WTC11 (cell line): ENCODE data around the gene RRN3.

ENCODE experiments used
- ELF4 ChIP-seq: sonication (generic); formaldehyde crosslinking; IDR thresholded peaks from 2 replicates; pipeline ENCODE4 v1.8.1; 2022; ENCODE audit warnings: low read depth, mild to moderate bottlenecking, moderate library complexity, missing genetic modification reagents
- IRF1 ChIP-seq: sonication (generic); formaldehyde crosslinking; IDR thresholded peaks from 2 replicates; pipeline ENCODE4 v1.8.0; 2023; ENCODE audit warnings: missing genetic modification reagents
- IRF2 ChIP-seq: sonication (generic); formaldehyde crosslinking; IDR thresholded peaks from 2 replicates; pipeline ENCODE4 v1.8.0; 2022; ENCODE audit warnings: low read depth, missing genetic modification reagents, borderline replicate concordance
- MAX ChIP-seq: sonication (generic); formaldehyde crosslinking; IDR thresholded peaks from 2 replicates; pipeline ENCODE4 v1.8.0; 2022; ENCODE audit warnings: mild to moderate bottlenecking, missing genetic modification reagents
- NFE2L1 ChIP-seq: sonication (generic); formaldehyde crosslinking; IDR thresholded peaks from 2 replicates; pipeline ENCODE4 v1.8.1; 2023; ENCODE audit warnings: missing genetic modification reagents
- SMAD4 ChIP-seq: sonication (generic); formaldehyde crosslinking; IDR thresholded peaks from 2 replicates; pipeline ENCODE4 v1.8.0; 2022; ENCODE audit warnings: mild to moderate bottlenecking, missing genetic modification reagents
- SP1 ChIP-seq: sonication (generic); formaldehyde crosslinking; conservative IDR thresholded peaks from 2 replicates; pipeline ENCODE4 v1.8.1; 2022; ENCODE audit warnings: missing genetic modification reagents
- TEAD1 ChIP-seq: sonication (generic); formaldehyde crosslinking; IDR thresholded peaks from 2 replicates; pipeline ENCODE4 v1.8.0; 2022; ENCODE audit warnings: mild to moderate bottlenecking, missing genetic modification reagents
- ZNF138 ChIP-seq: sonication (generic); formaldehyde crosslinking; conservative IDR thresholded peaks from 2 replicates; pipeline ENCODE4 v1.8.1; 2022; ENCODE audit warnings: mild to moderate bottlenecking, moderate library complexity, missing genetic modification reagents
- TF ChIP-seq, protein P1 (sequence below): sonication (generic); formaldehyde crosslinking; IDR thresholded peaks from 2 replicates; pipeline ENCODE4 v1.8.1; 2023; ENCODE audit warnings: mild to moderate bottlenecking, missing genetic modification reagents, borderline replicate concordance
- TF ChIP-seq, protein P2 (sequence below): fragments of 200-600 bp; IDR thresholded peaks from 2 replicates; pipeline ENCODE4 v1.8.0; 2022; ENCODE audit warnings: antibody characterized with exemption
- TF ChIP-seq, protein P3 (sequence below): sonication (generic); formaldehyde crosslinking; conservative IDR thresholded peaks from 2 replicates; pipeline ENCODE4 v1.8.1; 2022; ENCODE audit warnings: mild to moderate bottlenecking, missing genetic modification reagents
- TF ChIP-seq, protein P4 (sequence below): sonication (generic); formaldehyde crosslinking; IDR thresholded peaks from 2 replicates; pipeline ENCODE4 v1.8.0; 2022; ENCODE audit warnings: missing genetic modification reagents
- TF ChIP-seq, protein P5 (sequence below): sonication (generic); formaldehyde crosslinking; IDR thresholded peaks from 2 replicates; pipeline ENCODE4 v1.8.1; 2023; ENCODE audit warnings: mild to moderate bottlenecking, moderate library complexity, missing genetic modification reagents

DNA sequence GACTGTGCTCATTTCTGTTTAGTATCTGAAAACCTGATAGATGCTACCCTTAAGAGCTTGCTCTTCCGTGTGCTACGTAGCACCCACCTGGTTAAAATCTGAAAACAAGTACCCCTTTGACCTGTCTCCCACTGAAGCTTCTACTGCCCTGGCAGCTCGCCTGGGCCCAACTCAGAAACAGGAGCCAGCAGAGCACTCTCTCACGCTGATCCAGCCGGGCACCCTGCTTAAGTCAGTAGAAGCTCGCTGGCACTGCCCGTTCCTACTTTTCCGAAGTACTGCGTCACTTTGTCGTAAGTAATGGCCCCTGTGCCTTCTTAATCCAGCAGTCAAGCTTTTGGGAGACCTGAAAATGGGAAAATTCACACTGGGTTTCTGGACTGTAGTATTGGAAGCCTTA, 57.1 kb downstream of the RRN3 start:
- no peak for TF ChIP-seq MAX (CRISPR knock-in tag)
- TF ChIP-seq SP1, result no peak
- TF ChIP-seq, protein P1, sequence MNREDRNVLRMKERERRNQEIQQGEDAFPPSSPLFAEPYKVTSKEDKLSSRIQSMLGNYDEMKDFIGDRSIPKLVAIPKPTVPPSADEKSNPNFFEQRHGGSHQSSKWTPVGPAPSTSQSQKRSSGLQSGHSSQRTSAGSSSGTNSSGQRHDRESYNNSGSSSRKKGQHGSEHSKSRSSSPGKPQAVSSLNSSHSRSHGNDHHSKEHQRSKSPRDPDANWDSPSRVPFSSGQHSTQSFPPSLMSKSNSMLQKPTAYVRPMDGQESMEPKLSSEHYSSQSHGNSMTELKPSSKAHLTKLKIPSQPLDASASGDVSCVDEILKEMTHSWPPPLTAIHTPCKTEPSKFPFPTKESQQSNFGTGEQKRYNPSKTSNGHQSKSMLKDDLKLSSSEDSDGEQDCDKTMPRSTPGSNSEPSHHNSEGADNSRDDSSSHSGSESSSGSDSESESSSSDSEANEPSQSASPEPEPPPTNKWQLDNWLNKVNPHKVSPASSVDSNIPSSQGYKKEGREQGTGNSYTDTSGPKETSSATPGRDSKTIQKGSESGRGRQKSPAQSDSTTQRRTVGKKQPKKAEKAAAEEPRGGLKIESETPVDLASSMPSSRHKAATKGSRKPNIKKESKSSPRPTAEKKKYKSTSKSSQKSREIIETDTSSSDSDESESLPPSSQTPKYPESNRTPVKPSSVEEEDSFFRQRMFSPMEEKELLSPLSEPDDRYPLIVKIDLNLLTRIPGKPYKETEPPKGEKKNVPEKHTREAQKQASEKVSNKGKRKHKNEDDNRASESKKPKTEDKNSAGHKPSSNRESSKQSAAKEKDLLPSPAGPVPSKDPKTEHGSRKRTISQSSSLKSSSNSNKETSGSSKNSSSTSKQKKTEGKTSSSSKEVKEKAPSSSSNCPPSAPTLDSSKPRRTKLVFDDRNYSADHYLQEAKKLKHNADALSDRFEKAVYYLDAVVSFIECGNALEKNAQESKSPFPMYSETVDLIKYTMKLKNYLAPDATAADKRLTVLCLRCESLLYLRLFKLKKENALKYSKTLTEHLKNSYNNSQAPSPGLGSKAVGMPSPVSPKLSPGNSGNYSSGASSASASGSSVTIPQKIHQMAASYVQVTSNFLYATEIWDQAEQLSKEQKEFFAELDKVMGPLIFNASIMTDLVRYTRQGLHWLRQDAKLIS (CRISPR knock-in tag), result no peak
- TF ChIP-seq, protein P2, sequence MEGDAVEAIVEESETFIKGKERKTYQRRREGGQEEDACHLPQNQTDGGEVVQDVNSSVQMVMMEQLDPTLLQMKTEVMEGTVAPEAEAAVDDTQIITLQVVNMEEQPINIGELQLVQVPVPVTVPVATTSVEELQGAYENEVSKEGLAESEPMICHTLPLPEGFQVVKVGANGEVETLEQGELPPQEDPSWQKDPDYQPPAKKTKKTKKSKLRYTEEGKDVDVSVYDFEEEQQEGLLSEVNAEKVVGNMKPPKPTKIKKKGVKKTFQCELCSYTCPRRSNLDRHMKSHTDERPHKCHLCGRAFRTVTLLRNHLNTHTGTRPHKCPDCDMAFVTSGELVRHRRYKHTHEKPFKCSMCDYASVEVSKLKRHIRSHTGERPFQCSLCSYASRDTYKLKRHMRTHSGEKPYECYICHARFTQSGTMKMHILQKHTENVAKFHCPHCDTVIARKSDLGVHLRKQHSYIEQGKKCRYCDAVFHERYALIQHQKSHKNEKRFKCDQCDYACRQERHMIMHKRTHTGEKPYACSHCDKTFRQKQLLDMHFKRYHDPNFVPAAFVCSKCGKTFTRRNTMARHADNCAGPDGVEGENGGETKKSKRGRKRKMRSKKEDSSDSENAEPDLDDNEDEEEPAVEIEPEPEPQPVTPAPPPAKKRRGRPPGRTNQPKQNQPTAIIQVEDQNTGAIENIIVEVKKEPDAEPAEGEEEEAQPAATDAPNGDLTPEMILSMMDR, result no peak
- TF ChIP-seq, protein P3, sequence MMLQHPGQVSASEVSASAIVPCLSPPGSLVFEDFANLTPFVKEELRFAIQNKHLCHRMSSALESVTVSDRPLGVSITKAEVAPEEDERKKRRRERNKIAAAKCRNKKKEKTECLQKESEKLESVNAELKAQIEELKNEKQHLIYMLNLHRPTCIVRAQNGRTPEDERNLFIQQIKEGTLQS (CRISPR knock-in tag), result no peak
- TF ChIP-seq NFE2L1 (CRISPR knock-in tag), result no peak
- TF ChIP-seq TEAD1, result no peak
- no peak for TF ChIP-seq SMAD4 (CRISPR knock-in tag)
- TF ChIP-seq ZNF138 (CRISPR knock-in tag), result no peak
- no peak for TF ChIP-seq IRF2
- TF ChIP-seq, protein P4, sequence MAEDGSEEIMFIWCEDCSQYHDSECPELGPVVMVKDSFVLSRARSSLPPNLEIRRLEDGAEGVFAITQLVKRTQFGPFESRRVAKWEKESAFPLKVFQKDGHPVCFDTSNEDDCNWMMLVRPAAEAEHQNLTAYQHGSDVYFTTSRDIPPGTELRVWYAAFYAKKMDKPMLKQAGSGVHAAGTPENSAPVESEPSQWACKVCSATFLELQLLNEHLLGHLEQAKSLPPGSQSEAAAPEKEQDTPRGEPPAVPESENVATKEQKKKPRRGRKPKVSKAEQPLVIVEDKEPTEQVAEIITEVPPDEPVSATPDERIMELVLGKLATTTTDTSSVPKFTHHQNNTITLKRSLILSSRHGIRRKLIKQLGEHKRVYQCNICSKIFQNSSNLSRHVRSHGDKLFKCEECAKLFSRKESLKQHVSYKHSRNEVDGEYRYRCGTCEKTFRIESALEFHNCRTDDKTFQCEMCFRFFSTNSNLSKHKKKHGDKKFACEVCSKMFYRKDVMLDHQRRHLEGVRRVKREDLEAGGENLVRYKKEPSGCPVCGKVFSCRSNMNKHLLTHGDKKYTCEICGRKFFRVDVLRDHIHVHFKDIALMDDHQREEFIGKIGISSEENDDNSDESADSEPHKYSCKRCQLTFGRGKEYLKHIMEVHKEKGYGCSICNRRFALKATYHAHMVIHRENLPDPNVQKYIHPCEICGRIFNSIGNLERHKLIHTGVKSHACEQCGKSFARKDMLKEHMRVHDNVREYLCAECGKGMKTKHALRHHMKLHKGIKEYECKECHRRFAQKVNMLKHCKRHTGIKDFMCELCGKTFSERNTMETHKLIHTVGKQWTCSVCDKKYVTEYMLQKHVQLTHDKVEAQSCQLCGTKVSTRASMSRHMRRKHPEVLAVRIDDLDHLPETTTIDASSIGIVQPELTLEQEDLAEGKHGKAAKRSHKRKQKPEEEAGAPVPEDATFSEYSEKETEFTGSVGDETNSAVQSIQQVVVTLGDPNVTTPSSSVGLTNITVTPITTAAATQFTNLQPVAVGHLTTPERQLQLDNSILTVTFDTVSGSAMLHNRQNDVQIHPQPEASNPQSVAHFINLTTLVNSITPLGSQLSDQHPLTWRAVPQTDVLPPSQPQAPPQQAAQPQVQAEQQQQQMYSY, result no peak
- TF ChIP-seq, protein P5, sequence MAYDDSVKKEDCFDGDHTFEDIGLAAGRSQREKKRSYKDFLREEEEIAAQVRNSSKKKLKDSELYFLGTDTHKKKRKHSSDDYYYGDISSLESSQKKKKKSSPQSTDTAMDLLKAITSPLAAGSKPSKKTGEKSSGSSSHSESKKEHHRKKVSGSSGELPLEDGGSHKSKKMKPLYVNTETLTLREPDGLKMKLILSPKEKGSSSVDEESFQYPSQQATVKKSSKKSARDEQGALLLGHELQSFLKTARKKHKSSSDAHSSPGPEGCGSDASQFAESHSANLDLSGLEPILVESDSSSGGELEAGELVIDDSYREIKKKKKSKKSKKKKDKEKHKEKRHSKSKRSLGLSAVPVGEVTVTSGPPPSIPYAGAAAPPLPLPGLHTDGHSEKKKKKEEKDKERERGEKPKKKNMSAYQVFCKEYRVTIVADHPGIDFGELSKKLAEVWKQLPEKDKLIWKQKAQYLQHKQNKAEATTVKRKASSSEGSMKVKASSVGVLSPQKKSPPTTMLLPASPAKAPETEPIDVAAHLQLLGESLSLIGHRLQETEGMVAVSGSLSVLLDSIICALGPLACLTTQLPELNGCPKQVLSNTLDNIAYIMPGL (CRISPR knock-in tag), result no peak
- no peak for TF ChIP-seq IRF1 (CRISPR knock-in tag)
- no peak for TF ChIP-seq ELF4
